IPS DF 4.7 (cell line): ENCODE results near the gene GLRA2.
"Not testable (repeated sequence)": the region's sequence is repeated elsewhere in the genome, so short reads cannot be mapped to it uniquely, and the experiment has no call there.

Experiments used
- DNase-seq: peaks from one replicate; pipeline ENCODE4 v3.0.0-alpha.2; 2013; ENCODE audit warnings: low spot score; ENCODE audit errors: extremely low read depth

The GLRA2 gene

GRCh38 chrX:14590693-14591424 is 61.5 kb downstream of the GLRA2 start:
- DNase-seq = no peak

GRCh38 chrX:14591976-14592375 is 62.6 kb downstream of the GLRA2 start:
- no peak for DNase-seq

- DNase-seq = no peak
Measured at GRCh38 chrX:14594521-14594920, 65.2 kb downstream of the GLRA2 start.

GRCh38 chrX:14598330-14598729 is 69.0 kb downstream of the GLRA2 start:
- DNase-seq = peak; percentile 9

GRCh38 chrX:14607446-14607985 is 78.2 kb downstream of the GLRA2 start:
- DNase-seq = no peak

- not testable (repeated sequence) for DNase-seq
Measured at GRCh38 chrX:14612450-14612849, 83.1 kb downstream of the GLRA2 start.

- DNase-seq = no peak
Measured at GRCh38 chrX:14616301-14616700, 87.0 kb downstream of the GLRA2 start.

GRCh38 chrX:14616836-14617235 is 87.5 kb downstream of the GLRA2 start:
- no peak for DNase-seq

GRCh38 chrX:14618177-14618965 is 89.0 kb downstream of the GLRA2 start:
- DNase-seq = no peak

GRCh38 chrX:14630733-14631132 is 101.4 kb downstream of the GLRA2 start:
- no peak for DNase-seq

- no peak for DNase-seq
Measured at GRCh38 chrX:14641681-14642655, 112.6 kb downstream of the GLRA2 start.

GRCh38 chrX:14660970-14661369 is 131.6 kb downstream of the GLRA2 start:
- DNase-seq = no peak

GRCh38 chrX:14670819-14671218 is 141.5 kb downstream of the GLRA2 start:
- no peak for DNase-seq

- DNase-seq = no peak
Measured at GRCh38 chrX:14672611-14673172, 143.4 kb downstream of the GLRA2 start.

- DNase-seq = no peak
Measured at GRCh38 chrX:14673236-14673635, 143.9 kb downstream of the GLRA2 start.

GRCh38 chrX:14673764-14674163 is 144.4 kb downstream of the GLRA2 start:
- no peak for DNase-seq

- DNase-seq = no peak
Measured at GRCh38 chrX:14675500-14675899, 146.2 kb downstream of the GLRA2 start.

- DNase-seq = no peak
Measured at GRCh38 chrX:14676431-14676830, 147.1 kb downstream of the GLRA2 start.

GRCh38 chrX:14688331-14688730 is 159.0 kb downstream of the GLRA2 start:
- not testable (repeated sequence) for DNase-seq

- no peak for DNase-seq
Measured at GRCh38 chrX:14690553-14690952, 161.2 kb downstream of the GLRA2 start.

GRCh38 chrX:14694611-14695010 is 165.3 kb downstream of the GLRA2 start:
- no peak for DNase-seq
